Fibroblast of skin of scalp (primary cell): Measurements from ENCODE around the gene SPTB.
A peak's percentile ranks its signal among the peaks of the same experiment; 100 is the strongest.

Experiments
- DNase-seq: peaks from one replicate; pipeline ENCODE4 v3.0.0-alpha.2; 2013

SPTB gene

GRCh38 chr14:64848239-64848638 is 31.5 kb downstream of the SPTB start:
- DNase-seq: no peak

- no peak for DNase-seq
Observed at GRCh38 chr14:64846319-64846718, 33.4 kb downstream of the SPTB start.

- DNase-seq: peak; percentile 21
Observed at GRCh38 chr14:64845878-64846277, 33.8 kb downstream of the SPTB start.

GRCh38 chr14:64844969-64845536 is 34.7 kb downstream of the SPTB start:
- no peak for DNase-seq

- no peak for DNase-seq
Observed at GRCh38 chr14:64844272-64844671, 35.4 kb downstream of the SPTB start.

- no peak for DNase-seq
Observed at GRCh38 chr14:64843548-64843947, 36.2 kb downstream of the SPTB start.

GRCh38 chr14:64841772-64842750 is 37.6 kb downstream of the SPTB start:
- no peak for DNase-seq

- DNase-seq: peak; percentile 57
Observed at GRCh38 chr14:64841121-64841651, 38.5 kb downstream of the SPTB start.

- no peak for DNase-seq
Observed at GRCh38 chr14:64838656-64839055, 41.1 kb downstream of the SPTB start.

- DNase-seq: no peak
Observed at GRCh38 chr14:64835431-64835830, 44.3 kb downstream of the SPTB start.

GRCh38 chr14:64834965-64835364 is 44.7 kb downstream of the SPTB start:
- no peak for DNase-seq

- no peak for DNase-seq
Observed at GRCh38 chr14:64831419-64831818, 48.3 kb downstream of the SPTB start.

- no peak for DNase-seq
Observed at GRCh38 chr14:64830961-64831360, 48.7 kb downstream of the SPTB start.

GRCh38 chr14:64828071-64828470 is 51.6 kb downstream of the SPTB start:
- no peak for DNase-seq

GRCh38 chr14:64826845-64827244 is 52.9 kb downstream of the SPTB start:
- DNase-seq: no peak

GRCh38 chr14:64826333-64826732 is 53.4 kb downstream of the SPTB start:
- DNase-seq: no peak

GRCh38 chr14:64825509-64825908 is 54.2 kb downstream of the SPTB start:
- DNase-seq: no peak

- no peak for DNase-seq
Observed at GRCh38 chr14:64825006-64825405, 54.7 kb downstream of the SPTB start.

- DNase-seq: no peak
Observed at GRCh38 chr14:64824471-64824870, 55.2 kb downstream of the SPTB start.

GRCh38 chr14:64823305-64823861 is 56.3 kb downstream of the SPTB start:
- DNase-seq: peak; percentile 66

GRCh38 chr14:64821651-64822050 is 58.1 kb downstream of the SPTB start:
- peak; percentile 70 for DNase-seq

- no peak for DNase-seq
Observed at GRCh38 chr14:64818151-64818550, 61.6 kb downstream of the SPTB start.

GRCh38 chr14:64817631-64818030 is 62.1 kb downstream of the SPTB start:
- peak; percentile 47 for DNase-seq
